Hematopoietic multipotent progenitor cell (in vitro differentiated cells): ENCODE measurements around the gene CUL1. TPM values are rescaled to one million over a fixed set of nuclear protein-coding genes. Genes with fewer than 3 reads are reported as not detected.

Source experiments
- DNase-seq, 3 donors: peaks; one replicate each; pipeline ENCODE4 v3.0.0-alpha.2; 2011 to 2015; ENCODE audit warnings: low read depth in 2 of 3, low spot score in 2 of 3
- total RNA-seq: library from RNA; depleted of rRNA; stranded (reverse); fragments of >200 nt; gene quantifications from one replicate; pipeline ENCODE4 v1.2.3, GENCODE V29; 2012

Gene CUL1
- 29.9 TPM for total RNA-seq

DNA sequence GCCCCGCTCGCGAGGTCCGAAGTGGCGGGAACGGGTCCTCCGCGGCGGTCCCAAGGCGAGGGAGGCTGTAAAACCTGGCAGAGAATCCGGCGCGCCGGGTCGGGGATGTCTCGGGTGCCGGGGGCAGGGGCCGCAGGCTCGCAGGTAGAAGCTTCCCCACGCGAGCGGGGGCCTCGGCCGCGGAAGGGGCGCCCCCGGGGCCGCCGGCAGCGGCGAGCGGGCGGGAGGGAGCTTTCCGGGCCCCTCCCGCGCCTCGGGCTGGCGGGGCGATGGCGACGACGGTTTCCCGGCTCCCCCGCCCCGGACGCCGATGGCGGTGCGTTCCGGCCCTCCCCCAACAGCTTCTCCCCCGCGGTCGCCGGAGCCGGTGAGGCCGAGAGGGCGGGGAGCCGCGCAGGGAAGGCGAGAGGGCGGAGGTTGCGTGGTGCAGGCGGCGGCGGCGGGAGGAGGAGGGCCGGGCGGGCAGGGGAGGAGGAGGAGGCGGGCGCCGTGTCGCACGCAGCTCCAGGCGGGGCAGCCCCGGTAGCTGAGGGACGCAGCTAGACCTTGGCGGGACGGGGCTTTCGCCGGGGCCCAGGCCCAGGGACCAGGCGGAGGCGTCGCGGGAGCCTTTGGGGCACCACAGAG, at the start of gene CUL1:
Gene CUL1, plus strand, starts transcription at position 507 of the 627 bp plus-strand sequence. CDS start 31,220 bp downstream, outside the sequence.
- DNase-seq = peak; percentile 63 to 86 (median 80)

DNA sequence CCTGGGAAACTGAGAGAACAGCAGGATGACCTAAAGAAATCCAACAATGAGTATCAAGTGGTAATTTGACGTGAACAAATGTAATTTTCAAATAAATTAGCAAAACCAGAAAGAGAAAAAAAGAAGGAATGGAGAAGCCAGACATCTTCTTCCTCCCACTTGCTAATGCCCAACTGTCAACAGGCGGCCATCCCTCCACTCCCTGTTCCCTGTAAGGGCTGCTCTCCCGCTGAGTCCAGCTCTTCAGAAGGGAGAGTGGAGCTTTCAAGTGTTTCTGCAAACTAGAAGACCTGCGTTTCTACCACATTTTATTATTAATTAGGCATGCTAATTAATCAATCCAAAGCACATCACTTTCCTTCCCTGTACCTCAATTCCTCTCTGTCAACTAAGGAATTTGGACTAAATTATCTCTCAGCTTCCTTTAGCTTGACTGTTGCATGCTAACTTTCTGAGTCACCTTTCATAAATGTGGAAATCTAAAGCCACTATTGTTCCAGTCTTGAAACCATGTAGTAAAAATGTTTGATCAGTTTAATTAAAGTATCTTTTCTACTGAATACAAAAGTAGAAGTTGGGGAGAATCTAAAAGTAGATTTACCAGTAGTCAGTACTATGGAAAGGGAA, 48.4 kb upstream of the CUL1 start:
- DNase-seq = no peak

GRCh38 chr7:148652773-148653172, 45.9 kb upstream of the CUL1 start:
- no peak for DNase-seq

GRCh38 chr7:148657929-148658328, 40.8 kb upstream of the CUL1 start:
- no peak for DNase-seq

- no peak for DNase-seq
Measured at GRCh38 chr7:148661471-148661870, 37.2 kb upstream of the CUL1 start.

DNA sequence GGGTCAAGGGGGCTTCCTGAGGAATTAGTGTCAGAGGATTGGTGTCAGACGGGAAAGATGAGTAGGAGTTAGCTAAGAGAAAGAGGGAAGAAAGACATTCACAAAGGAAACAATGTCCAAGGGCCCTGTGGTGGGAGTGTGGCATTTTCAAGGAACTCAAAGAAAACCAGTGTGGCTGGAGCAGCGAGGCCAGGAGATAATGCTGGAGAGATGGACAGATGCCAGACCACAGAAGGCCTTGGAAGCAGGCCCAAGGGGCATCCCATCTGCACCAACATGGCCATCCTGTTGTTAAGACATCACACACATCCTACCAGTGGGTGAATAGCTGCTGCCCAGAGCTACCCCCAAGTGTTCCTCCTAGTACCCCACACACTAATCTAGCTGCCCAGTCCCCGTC, 36.1 kb upstream of the CUL1 start:
- no peak for DNase-seq

DNA sequence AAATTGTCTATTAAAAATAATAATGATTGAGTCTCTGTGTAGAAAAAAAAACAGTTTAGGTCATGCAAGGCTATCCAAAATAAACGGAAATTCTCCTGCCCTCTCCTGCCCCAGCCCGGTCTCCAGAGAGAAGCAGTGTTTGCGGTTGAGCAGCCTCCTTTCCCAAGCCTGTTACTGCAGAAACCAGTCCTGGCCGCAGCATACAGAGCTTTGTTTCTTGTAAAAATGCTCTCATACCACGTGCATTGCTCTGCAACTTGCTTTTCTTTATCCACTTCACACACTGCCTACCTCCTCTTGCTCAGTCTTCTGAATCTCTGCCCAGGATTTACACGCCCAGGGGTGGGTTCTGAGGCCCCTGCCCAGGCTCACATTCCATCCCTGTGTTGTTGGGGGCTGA, 34.4 kb upstream of the CUL1 start:
- no peak for DNase-seq

GRCh38 chr7:148665221-148665620, 33.5 kb upstream of the CUL1 start:
- DNase-seq = no peak

- peak in 1 of 3 donors; percentile 18 for DNase-seq
Measured at GRCh38 chr7:148669927-148670326, 28.8 kb upstream of the CUL1 start.

GRCh38 chr7:148670374-148670773, 28.3 kb upstream of the CUL1 start:
- DNase-seq = no peak

GRCh38 chr7:148670807-148671206, 27.9 kb upstream of the CUL1 start:
- peak in 1 of 3 donors; percentile 43 for DNase-seq

DNA sequence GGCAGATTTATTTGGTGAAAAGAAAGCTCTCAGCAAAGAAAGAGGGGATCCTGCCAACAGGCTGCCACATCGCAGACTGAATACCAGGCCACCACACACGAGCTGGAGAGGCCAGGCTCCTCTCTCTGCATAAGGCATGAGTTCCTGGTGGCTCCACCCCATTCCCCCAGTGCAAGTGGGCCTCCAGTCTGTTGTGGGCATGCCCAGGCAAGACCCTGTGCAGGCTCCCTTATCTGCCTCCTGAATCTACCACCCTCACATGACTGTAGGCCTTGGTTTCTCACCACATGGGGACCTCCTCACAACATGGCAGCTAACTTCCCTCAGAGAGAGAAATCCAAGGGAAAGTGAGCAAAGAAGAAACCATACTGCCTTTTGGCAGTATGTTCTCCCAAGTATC, 26.7 kb upstream of the CUL1 start:
- no peak for DNase-seq

DNA sequence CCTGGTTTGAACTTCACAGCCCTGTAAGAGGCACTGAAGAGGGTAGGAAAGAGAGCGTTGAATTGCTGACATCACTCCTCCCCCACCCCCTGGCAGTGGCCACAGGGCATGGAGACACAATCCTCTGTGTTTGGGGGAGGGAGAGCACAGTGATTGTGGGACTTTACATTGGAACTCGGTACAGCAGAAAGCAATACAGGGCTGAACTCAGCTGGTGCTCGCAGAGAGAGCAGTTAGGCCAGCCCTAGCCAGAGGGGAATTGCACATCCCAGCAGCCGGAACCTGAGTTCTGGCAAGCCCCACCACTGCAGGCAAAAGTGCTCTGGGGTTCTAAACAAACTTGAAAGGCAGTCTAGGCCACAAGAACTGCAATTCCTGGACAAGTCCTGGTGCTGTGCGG, 24.0 kb upstream of the CUL1 start:
- no peak for DNase-seq

DNA sequence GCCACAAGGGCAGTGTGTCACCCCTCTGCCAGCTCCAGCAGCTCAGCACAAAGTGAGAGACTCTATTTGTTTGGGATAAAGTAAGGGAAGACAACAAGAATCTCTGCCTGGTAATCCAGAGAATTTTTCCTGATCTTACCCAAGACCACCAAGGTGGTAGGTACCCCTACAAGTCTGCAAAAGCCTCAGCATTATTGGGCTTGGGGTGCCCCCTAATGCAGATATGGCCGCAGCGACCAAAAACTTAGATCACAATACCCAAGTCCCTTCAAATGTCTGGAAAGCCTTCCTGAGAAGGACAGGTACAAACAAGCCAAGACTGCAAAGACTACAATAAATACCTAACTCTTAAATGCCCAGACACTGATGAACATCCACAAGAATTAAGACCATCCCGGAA, 22.4 kb upstream of the CUL1 start:
- DNase-seq = no peak

GRCh38 chr7:148681821-148682220, 16.9 kb upstream of the CUL1 start:
- no peak for DNase-seq

DNA sequence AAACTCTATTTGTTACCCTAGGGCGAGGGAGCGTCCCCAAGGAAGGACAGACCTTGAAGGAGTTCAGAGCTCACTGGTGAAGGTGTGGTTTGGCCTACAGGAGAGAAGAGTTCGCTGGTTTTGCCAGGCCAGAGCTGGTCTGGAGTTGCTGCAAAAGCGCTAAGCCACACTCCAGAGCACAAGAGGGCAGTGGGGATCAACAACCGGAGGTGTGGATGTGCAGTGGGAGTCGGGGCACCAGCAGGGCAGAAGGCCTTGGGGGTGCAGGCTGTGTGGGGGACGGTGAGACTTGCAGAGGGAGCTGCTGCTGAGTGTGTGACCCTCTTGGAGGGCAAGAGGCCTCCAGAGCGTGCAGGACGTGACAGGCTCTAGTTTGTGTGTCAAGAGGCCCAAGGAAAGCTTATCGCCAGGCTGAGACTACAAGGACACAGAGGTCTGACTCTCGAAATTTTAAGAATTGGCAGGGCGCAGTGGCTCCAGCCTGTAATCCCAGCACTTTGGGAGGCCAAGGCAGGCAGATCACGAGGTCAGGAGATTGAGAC, 14.3 kb upstream of the CUL1 start:
- no peak for DNase-seq

DNA sequence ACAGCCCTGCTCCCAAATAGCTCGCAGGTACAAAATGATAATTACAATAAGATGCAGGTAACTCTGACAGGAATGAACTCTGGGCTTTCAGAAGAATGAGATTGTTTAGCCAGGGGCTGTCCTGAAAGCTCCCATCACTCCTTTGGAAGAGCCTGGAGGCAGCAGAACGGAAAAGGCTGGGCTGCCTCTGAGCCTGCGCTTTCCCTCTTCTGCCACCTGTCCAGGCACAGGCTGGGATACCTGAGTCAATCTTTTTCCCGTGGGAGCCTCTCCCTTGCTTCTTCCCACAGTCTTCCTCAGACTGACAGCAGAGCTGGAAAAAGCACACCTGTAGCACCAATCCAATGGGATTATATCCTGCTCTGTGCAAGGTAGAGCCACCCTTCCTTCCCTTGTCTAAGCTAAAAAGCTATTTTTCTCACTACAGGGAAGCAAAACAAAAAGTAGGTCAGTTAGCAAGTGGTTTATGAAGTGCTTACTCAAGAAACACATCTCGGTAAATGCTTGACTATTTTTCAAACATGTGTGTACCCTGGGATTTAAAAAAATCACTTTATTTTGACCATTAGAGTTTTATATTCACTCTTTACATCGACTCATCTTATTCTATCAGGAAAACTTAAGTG, 12.3 kb upstream of the CUL1 start:
- DNase-seq = no peak

DNA sequence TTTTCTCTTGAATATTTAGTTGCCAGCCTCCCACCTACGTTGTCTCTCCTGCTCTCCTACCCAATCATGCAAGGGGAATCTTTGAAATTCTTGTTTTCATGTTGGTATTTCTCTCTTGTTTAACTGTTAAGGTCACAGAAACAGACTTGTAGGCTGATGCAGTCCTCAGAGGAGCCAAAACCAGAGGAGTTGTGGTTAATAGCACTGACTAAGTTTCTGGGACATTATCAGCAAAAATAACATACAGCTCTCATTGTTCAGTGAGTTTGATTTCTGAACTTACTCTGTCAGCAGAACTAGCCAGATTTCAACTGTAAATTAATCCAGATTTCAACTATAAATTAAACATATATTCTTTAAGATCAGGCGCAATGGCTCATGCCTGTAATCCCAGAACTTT, 11.1 kb upstream of the CUL1 start:
- DNase-seq = no peak

DNA sequence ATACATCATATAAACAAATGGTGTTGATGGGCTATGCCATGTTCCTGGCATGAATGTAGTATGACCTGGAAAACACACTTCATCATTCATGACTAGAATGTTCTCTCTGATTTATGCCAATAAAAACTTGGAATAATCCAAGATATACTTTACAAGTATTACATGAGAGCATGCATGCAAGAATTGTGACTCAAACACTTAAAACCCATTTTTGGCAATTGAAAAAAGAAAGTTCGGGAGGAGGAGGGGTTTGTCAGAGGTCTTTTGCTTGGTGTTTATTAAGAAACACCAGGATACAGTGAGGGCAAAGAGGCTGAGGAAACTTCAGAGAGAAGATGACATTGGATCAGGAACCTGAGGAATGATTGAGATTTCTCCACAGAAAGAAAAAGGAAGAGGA, 10.2 kb upstream of the CUL1 start:
- DNase-seq = no peak

- DNase-seq = no peak
Measured at GRCh38 chr7:148693651-148694050, 5.1 kb upstream of the CUL1 start.

- no peak for DNase-seq
Measured at GRCh38 chr7:148694631-148695030, 4.1 kb upstream of the CUL1 start.

DNA sequence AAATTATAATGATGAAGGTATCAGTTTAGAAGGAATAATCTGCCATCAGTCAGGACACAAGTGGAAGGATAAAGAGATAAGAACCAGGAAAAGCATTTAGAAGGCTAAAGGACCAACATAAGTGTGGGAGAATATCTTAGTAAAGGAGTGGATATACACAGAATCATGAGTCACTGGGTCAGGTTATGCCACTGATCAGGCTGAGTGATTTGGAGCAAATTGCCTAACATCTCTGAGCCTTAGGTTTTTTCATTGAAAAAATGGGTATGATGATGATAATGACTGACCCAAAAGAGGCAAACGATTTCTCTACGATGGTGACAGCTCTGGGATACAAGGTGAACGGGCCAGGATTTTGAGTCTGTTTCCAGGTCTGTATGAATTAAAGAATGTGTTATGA, 2.8 kb upstream of the CUL1 start:
- no peak for DNase-seq
